ENCODE results near the gene PPDPF.
"Not testable (repeated sequence)": the region's sequence is repeated elsewhere in the genome, so short reads cannot be mapped to it uniquely, and the experiment has no call there.

Gene PPDPF

GRCh38 chr20:63566395-63567135 is 46.0 kb downstream of the PPDPF start:
- DNase-seq = no peak

GRCh38 chr20:63567136-63567385 is 46.5 kb downstream of the PPDPF start:
- DNase-seq = no peak

- no peak for DNase-seq
These were observed 47.0 kb downstream of the PPDPF start for GRCh38 chr20:63567386-63568169.

GRCh38 chr20:63568170-63568981 is 47.8 kb downstream of the PPDPF start:
- no peak for DNase-seq

- no peak for DNase-seq
These were observed 48.7 kb downstream of the PPDPF start for GRCh38 chr20:63568986-63569949.

- no peak for DNase-seq
These were observed 49.9 kb downstream of the PPDPF start for GRCh38 chr20:63570281-63571086.

- DNase-seq = not testable (repeated sequence)
These were observed 50.5 kb downstream of the PPDPF start for GRCh38 chr20:63571087-63571478.

All from NCI-H2029 treated with DMSO at 0.1 percent for 48 hours (cell line).